ENCODE results near the gene CLSTN2.

The CLSTN2 gene

GRCh38 chr3:140375002-140375401, 440.0 kb downstream of the CLSTN2 start:
- ChIA-PET CTCF (no interaction called here), POLR2A (no interaction called here)
- DNase-seq (ENCODE audit: extremely low spot score), result no peak
- no peak for TF ChIP-seq CTBP1 (IDR thresholded peaks at IDR 0.05; ENCODE audit: borderline replicate concordance)
- TF ChIP-seq NFRKB (IDR thresholded peaks at IDR 0.05), result no peak
- no peak for TF ChIP-seq FOXA1 (IDR thresholded peaks at IDR 0.05)
- no peak for TF ChIP-seq ARNT (IDR thresholded peaks at IDR 0.05)
- no peak for TF ChIP-seq PKNOX1 (IDR thresholded peaks at IDR 0.05)
- no peak for TF ChIP-seq BHLHE40 (IDR thresholded peaks at IDR 0.05; ENCODE audit: borderline replicate concordance)
- no peak for TF ChIP-seq ELF4 (IDR thresholded peaks at IDR 0.05)
- TF ChIP-seq SP1 (IDR thresholded peaks at IDR 0.05), result no peak
- TF ChIP-seq L3MBTL2 (conservative IDR thresholded peaks at IDR 0.05), result no peak
- no peak for TF ChIP-seq FOXM1 (IDR thresholded peaks at IDR 0.05; ENCODE audit: borderline replicate concordance)
- no peak for TF ChIP-seq ZNF384 (IDR thresholded peaks at IDR 0.05)
- TF ChIP-seq SUZ12 (IDR thresholded peaks at IDR 0.05), result no peak
- TF ChIP-seq FOXK2 (IDR thresholded peaks at IDR 0.05), result no peak
- TF ChIP-seq HDGF (IDR thresholded peaks at IDR 0.05; ENCODE audit: borderline replicate concordance), result no peak
- no peak for TF ChIP-seq TARDBP (IDR thresholded peaks at IDR 0.05)
- no peak for TF ChIP-seq LEF1 (IDR thresholded peaks at IDR 0.05; ENCODE audit: borderline replicate concordance)

DNA sequence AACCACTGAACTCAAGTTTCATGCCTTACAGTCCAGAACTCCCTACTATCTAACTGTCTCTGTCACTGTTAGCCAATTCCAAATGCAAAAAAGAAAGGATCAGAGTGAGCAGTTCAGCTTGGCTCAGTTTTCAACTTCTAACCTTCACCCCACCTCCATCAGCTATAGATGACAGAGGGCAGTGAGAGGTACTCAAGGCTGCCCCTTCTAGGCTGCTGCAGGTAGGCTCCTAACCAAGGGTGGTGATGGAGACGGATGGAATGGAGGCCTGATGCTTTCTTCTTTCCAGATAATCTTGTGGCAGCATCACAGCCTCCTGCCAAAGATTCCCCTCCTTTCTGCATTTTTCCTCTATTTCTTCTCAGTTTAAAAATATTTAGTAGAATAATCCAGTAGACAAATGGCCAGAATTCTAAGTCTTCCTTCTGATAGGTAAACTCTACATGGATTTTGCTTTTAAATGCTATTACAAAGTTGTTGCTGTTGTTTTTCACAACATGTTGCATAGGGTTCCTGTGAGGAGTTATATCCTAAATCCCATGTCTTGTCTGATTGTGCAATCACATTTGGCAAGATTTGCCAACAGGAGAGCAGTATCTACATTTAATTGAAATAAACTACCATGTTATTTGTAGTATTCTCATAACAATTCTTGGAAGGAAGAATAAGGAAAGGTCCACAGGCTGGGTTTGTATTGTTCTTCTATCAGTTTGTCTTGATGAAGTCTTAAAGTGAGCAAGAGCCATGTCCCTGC, 441.3 kb downstream of the CLSTN2 start:
- no peak for DNase-seq (ENCODE audit: extremely low spot score)
- ChIA-PET POLR2A (no interaction called here), CTCF (no interaction called here)

DNA sequence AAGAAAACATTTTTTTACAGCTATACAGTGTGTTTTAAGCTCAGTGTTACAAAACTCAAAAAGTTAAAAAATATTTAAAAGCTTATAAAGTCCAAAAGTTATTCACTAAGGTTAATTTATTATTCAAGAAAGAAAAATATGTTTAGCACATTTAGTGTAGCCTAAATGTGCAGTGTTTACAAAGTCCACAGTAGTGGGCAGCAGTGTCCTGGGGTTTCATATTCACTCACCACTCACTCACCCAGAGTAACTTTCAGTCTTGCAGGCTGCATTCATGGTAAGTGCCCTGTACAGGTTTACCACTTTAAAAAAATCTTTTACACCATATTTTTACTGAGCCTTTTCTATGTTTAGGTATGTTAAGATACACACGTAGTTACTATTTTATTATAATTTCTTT, 442.7 kb downstream of the CLSTN2 start:
- ChIA-PET POLR2A (no interaction called here), CTCF (no interaction called here)
- DNase-seq (ENCODE audit: extremely low spot score), result no peak
- TF ChIP-seq TARDBP (IDR thresholded peaks at IDR 0.05), result no peak
- TF ChIP-seq FOXK2 (IDR thresholded peaks at IDR 0.05), result no peak
- TF ChIP-seq ELF4 (IDR thresholded peaks at IDR 0.05), result no peak
- no peak for TF ChIP-seq L3MBTL2 (conservative IDR thresholded peaks at IDR 0.05)
- no peak for TF ChIP-seq ARNT (IDR thresholded peaks at IDR 0.05)
- TF ChIP-seq HDGF (IDR thresholded peaks at IDR 0.05; ENCODE audit: borderline replicate concordance), result no peak
- TF ChIP-seq SP1 (IDR thresholded peaks at IDR 0.05), result no peak

More for the DNA sequence above, 441.3 kb downstream of the CLSTN2 start:
- TF ChIP-seq ELF4 (IDR thresholded peaks at IDR 0.05), result no peak
- no peak for TF ChIP-seq ZNF384 (IDR thresholded peaks at IDR 0.05)
- no peak for TF ChIP-seq FOXM1 (IDR thresholded peaks at IDR 0.05; ENCODE audit: borderline replicate concordance)
- no peak for TF ChIP-seq FOXK2 (IDR thresholded peaks at IDR 0.05)
- no peak for TF ChIP-seq BHLHE40 (IDR thresholded peaks at IDR 0.05; ENCODE audit: borderline replicate concordance)
- no peak for TF ChIP-seq PKNOX1 (IDR thresholded peaks at IDR 0.05)
- TF ChIP-seq CTBP1 (IDR thresholded peaks at IDR 0.05; ENCODE audit: borderline replicate concordance), result no peak
- TF ChIP-seq SP1 (IDR thresholded peaks at IDR 0.05), result no peak
- no peak for TF ChIP-seq HDGF (IDR thresholded peaks at IDR 0.05; ENCODE audit: borderline replicate concordance)
- no peak for TF ChIP-seq NFRKB (IDR thresholded peaks at IDR 0.05)
- no peak for TF ChIP-seq SUZ12 (IDR thresholded peaks at IDR 0.05)
- no peak for TF ChIP-seq ARNT (IDR thresholded peaks at IDR 0.05)
- TF ChIP-seq LEF1 (IDR thresholded peaks at IDR 0.05; ENCODE audit: borderline replicate concordance), result no peak
- TF ChIP-seq FOXA1 (IDR thresholded peaks at IDR 0.05), result no peak
- TF ChIP-seq L3MBTL2 (conservative IDR thresholded peaks at IDR 0.05), result no peak
- no peak for TF ChIP-seq TARDBP (IDR thresholded peaks at IDR 0.05)

- ChIA-PET CTCF (no interaction called here), POLR2A (no interaction called here)
- no peak for DNase-seq (ENCODE audit: extremely low spot score)
These were observed 443.8 kb downstream of the CLSTN2 start for GRCh38 chr3:140378571-140379340.

More at GRCh38 chr3:140378571-140379340, 443.8 kb downstream of the CLSTN2 start:
- no peak for TF ChIP-seq NFRKB (IDR thresholded peaks at IDR 0.05)
- TF ChIP-seq FOXM1 (IDR thresholded peaks at IDR 0.05; ENCODE audit: borderline replicate concordance), result no peak
- no peak for TF ChIP-seq HDGF (IDR thresholded peaks at IDR 0.05; ENCODE audit: borderline replicate concordance)
- TF ChIP-seq BHLHE40 (IDR thresholded peaks at IDR 0.05; ENCODE audit: borderline replicate concordance), result no peak
- no peak for TF ChIP-seq ARNT (IDR thresholded peaks at IDR 0.05)
- no peak for TF ChIP-seq ZNF384 (IDR thresholded peaks at IDR 0.05)
- TF ChIP-seq LEF1 (IDR thresholded peaks at IDR 0.05; ENCODE audit: borderline replicate concordance), result no peak
- TF ChIP-seq CTBP1 (IDR thresholded peaks at IDR 0.05; ENCODE audit: borderline replicate concordance), result no peak
- no peak for TF ChIP-seq SUZ12 (IDR thresholded peaks at IDR 0.05)
- TF ChIP-seq ELF4 (IDR thresholded peaks at IDR 0.05), result no peak
- TF ChIP-seq SP1 (IDR thresholded peaks at IDR 0.05), result no peak
- TF ChIP-seq FOXA1 (IDR thresholded peaks at IDR 0.05), result no peak
- no peak for TF ChIP-seq PKNOX1 (IDR thresholded peaks at IDR 0.05)
- TF ChIP-seq TARDBP (IDR thresholded peaks at IDR 0.05), result no peak

Data from HEK293T (cell line).